Astrocyte (in vitro differentiated cells and primary cell): ENCODE measurements around the gene NCAPD2. TPM values are rescaled to one million over a fixed set of nuclear protein-coding genes. Genes with fewer than 3 reads are reported as not detected.
A peak's percentile ranks its signal among the peaks of the same experiment; 100 is the strongest.
"Not testable (repeated sequence)": the region's sequence is repeated elsewhere in the genome, so short reads cannot be mapped to it uniquely, and the experiment has no call there.

Experiments used
- DNase-seq: peaks from one replicate; pipeline ENCODE4 v3.0.0-alpha.2; 2010; ENCODE audit warnings: low read depth
- FAIRE-seq: peaks from 2 replicates; lab custom pipeline; 2011; peaks lifted over from hg19 to GRCh38; lab: Jason Lieb, UNC
- H2AFZ ChIP-seq: 2 replicates; pipeline ENCODE4 v1.6.0; 2012; ENCODE audit warnings: low read depth, low read length, inconsistent platforms
- H3K27ac ChIP-seq: 2 replicates; pipeline ENCODE4 v1.5.1; 2011; ENCODE audit warnings: low read depth, low read length, inconsistent platforms
- H3K27me3 ChIP-seq: 2 replicates; pipeline ENCODE4 v1.6.0; 2011; ENCODE audit warnings: low read length, inconsistent platforms; ENCODE audit not compliant: insufficient read depth
- H3K36me3 ChIP-seq: 2 replicates; pipeline ENCODE4 v1.5.1; 2011; ENCODE audit warnings: low read length, inconsistent platforms; ENCODE audit not compliant: insufficient read depth
- H3K4me1 ChIP-seq: 2 replicates; pipeline ENCODE4 v1.5.1; 2011; ENCODE audit warnings: low read length, inconsistent platforms; ENCODE audit not compliant: insufficient read depth
- H3K4me2 ChIP-seq: 2 replicates; pipeline ENCODE4 v1.6.0; 2012; ENCODE audit warnings: low read length, inconsistent platforms
- H3K4me3 ChIP-seq: 2 replicates; pipeline ENCODE4 v1.5.1; 2011; ENCODE audit warnings: low read depth, mild to moderate bottlenecking, low read length, inconsistent platforms; ENCODE audit not compliant: insufficient read depth
- H3K79me2 ChIP-seq: 2 replicates; pipeline ENCODE4 v1.6.0; 2012; ENCODE audit warnings: mild to moderate bottlenecking, low read length, inconsistent platforms; ENCODE audit not compliant: insufficient read depth
- H3K9ac ChIP-seq: 2 replicates; pipeline ENCODE4 v1.6.0; 2012; ENCODE audit warnings: mild to moderate bottlenecking, low read length, inconsistent platforms
- H3K9me3 ChIP-seq: 2 replicates; pipeline ENCODE4 v1.5.1; 2012; ENCODE audit warnings: low read depth, mild to moderate bottlenecking, low read length, inconsistent platforms; ENCODE audit not compliant: insufficient read depth
- H4K20me1 ChIP-seq: 2 replicates; pipeline ENCODE4 v1.6.0; 2012; ENCODE audit warnings: low read length, inconsistent platforms; ENCODE audit not compliant: insufficient read depth
- H3K27ac Mint-ChIP-seq: one replicate; pipeline ENCODE4 v1.8.0; 2021; ENCODE audit warnings: mild to moderate bottlenecking, mixed read lengths; ENCODE audit not compliant: unreplicated experiment
- H3K27me3 Mint-ChIP-seq: one replicate; pipeline ENCODE4 v1.8.0; 2021; ENCODE audit warnings: low read depth, mixed read lengths; ENCODE audit not compliant: unreplicated experiment
- H3K36me3 Mint-ChIP-seq: one replicate; pipeline ENCODE4 v1.8.0; 2021; ENCODE audit warnings: low read depth, mixed read lengths; ENCODE audit not compliant: unreplicated experiment
- H3K4me1 Mint-ChIP-seq: one replicate; pipeline ENCODE4 v1.8.0; 2021; ENCODE audit warnings: low read depth, mixed read lengths; ENCODE audit not compliant: unreplicated experiment
- H3K4me3 Mint-ChIP-seq: one replicate; pipeline ENCODE4 v1.8.0; 2021; ENCODE audit warnings: mild to moderate bottlenecking, moderate library complexity, mixed read lengths; ENCODE audit not compliant: unreplicated experiment
- H3K9me3 Mint-ChIP-seq: one replicate; pipeline ENCODE4 v1.8.0; 2021; ENCODE audit warnings: mild to moderate bottlenecking, mixed read lengths; ENCODE audit not compliant: unreplicated experiment
- CTCF ChIP-seq: IDR thresholded peaks from 2 replicates; pipeline ENCODE4 v1.5.1; 2011; ENCODE audit warnings: low read depth, mild to moderate bottlenecking, inconsistent platforms, low read length, moderate library complexity; ENCODE audit not compliant: insufficient read depth
- EZH2 ChIP-seq: IDR thresholded peaks from 2 replicates; pipeline ENCODE4 v1.6.1; 2012; ENCODE audit warnings: mild to moderate bottlenecking, low read length, inconsistent platforms; ENCODE audit not compliant: insufficient read depth
- total RNA-seq: library from RNA; stranded (reverse); gene quantifications from 2 replicates; pipeline ENCODE4 v1.2.1, GENCODE V29; 2021

Gene NCAPD2
- total RNA-seq, 1 donor from 2014 or later, result 18.6 TPM

GRCh38 chr12:6476489-6476888 lies 17.4 kb upstream of the NCAPD2 start:
- peaks cover 2% of the 10 kb centered on the region for H3K27me3 ChIP-seq
- no peaks in the 10 kb centered on the region for H3K4me1 ChIP-seq
- H3K4me2 ChIP-seq, result no peak overlapping the region
- H3K27ac ChIP-seq, result peak overlapping the region; percentile 36
- H4K20me1 ChIP-seq, result no peaks in the 10 kb centered on the region
- no peak overlapping the region for H3K4me3 ChIP-seq
- TF ChIP-seq EZH2, result no peak
- TF ChIP-seq CTCF, result no peak
- FAIRE-seq, result no peak
- no peaks in the 10 kb centered on the region for H3K36me3 ChIP-seq
- H3K79me2 ChIP-seq, result no peaks in the 10 kb centered on the region
- peaks cover 8% of the 10 kb centered on the region for H3K9me3 Mint-ChIP-seq
- no peak overlapping the region for H2AFZ ChIP-seq
- H3K4me1 Mint-ChIP-seq, result peaks cover 24% of the 10 kb centered on the region
- H3K4me3 Mint-ChIP-seq, result peak overlapping the region; percentile 47
- DNase-seq, result peak; percentile 89
- no peak overlapping the region for H3K9ac ChIP-seq
- H3K27me3 Mint-ChIP-seq, result peaks cover 7% of the 10 kb centered on the region
- peaks cover 5% of the 10 kb centered on the region for H3K36me3 Mint-ChIP-seq
- no peaks in the 10 kb centered on the region for H3K9me3 ChIP-seq
- peak overlapping the region; percentile 89 for H3K27ac Mint-ChIP-seq

GRCh38 chr12:6477601-6478377 lies 16.1 kb upstream of the NCAPD2 start:
- peaks cover 24% of the 10 kb centered on the region for H3K4me1 Mint-ChIP-seq
- not testable (repeated sequence) for H3K9me3 Mint-ChIP-seq, H3K27ac Mint-ChIP-seq, DNase-seq, H2AFZ ChIP-seq, H3K9ac ChIP-seq, H3K27me3 ChIP-seq, H3K36me3 Mint-ChIP-seq, H3K27ac ChIP-seq, H3K4me3 ChIP-seq, H3K79me2 ChIP-seq, H3K27me3 Mint-ChIP-seq, H4K20me1 ChIP-seq, H3K9me3 ChIP-seq, H3K4me1 ChIP-seq, FAIRE-seq, H3K36me3 ChIP-seq, H3K4me2 ChIP-seq
- H3K4me3 Mint-ChIP-seq, result peak overlapping the region; percentile 9

- no peak for DNase-seq
- Histone ChIP-seq H3K9ac (no peak overlapping the region), H3K9me3 (no peaks in the 10 kb centered on the region), H3K36me3 (no peaks in the 10 kb centered on the region), H2AFZ (no peak overlapping the region), H3K4me1 (no peaks in the 10 kb centered on the region), H4K20me1 (no peaks in the 10 kb centered on the region), H3K27me3 (peaks cover 2% of the 10 kb centered on the region), H3K79me2 (no peaks in the 10 kb centered on the region), H3K27ac (no peak overlapping the region), H3K4me2 (no peak overlapping the region), H3K4me3 (no peak overlapping the region)
- TF ChIP-seq EZH2 (no peak), CTCF (no peak)
- peaks cover 8% of the 10 kb centered on the region for H3K9me3 Mint-ChIP-seq
- H3K27ac Mint-ChIP-seq, result no peak overlapping the region
- peaks cover 24% of the 10 kb centered on the region for H3K4me1 Mint-ChIP-seq
- FAIRE-seq, result no peak
- no peak overlapping the region for H3K4me3 Mint-ChIP-seq
- H3K27me3 Mint-ChIP-seq, result peaks cover 7% of the 10 kb centered on the region
- H3K36me3 Mint-ChIP-seq, result peaks cover 5% of the 10 kb centered on the region
These were observed 15.5 kb upstream of the NCAPD2 start for GRCh38 chr12:6478416-6478815.
